K562 (cell line): ENCODE measurements around the gene EPHB2. TPM values are rescaled to one million over a fixed set of nuclear protein-coding genes. Genes with fewer than 3 reads are reported as not detected.

ENCODE experiments used
- ATAC-seq: fragments of 200-7000 bp; cut with Tn5 transposase; 3 replicates; pipeline ENCODE4 v1.9.1; 2020; ENCODE audit warnings: moderate library complexity
- BruUV-seq: library from RNA; stranded (reverse); fragments of 400-500 nt; replicated peaks from 2 replicates; lab custom pipeline; 2021; lab: Mats Ljungman, UMichigan
- CTCF ChIA-PET: fragments of 300-600 bp; formaldehyde crosslinking; extraction: SDS; loops from one replicate; lab custom pipeline; 2021; ENCODE audit warnings: low intra/inter-chr PET ratio; lab: Yijun Ruan, JAX
- POLR2A ChIA-PET: fragments of 300-600, 350-650 bp; sonication (Branson Sonifier 250); formaldehyde crosslinking; extraction: SDS; loops from one replicate; lab custom pipeline; 2021; ENCODE audit warnings: antibody characterized with exemption, inconsistent platforms; lab: Yijun Ruan, JAX
- DNase-seq, 4 experiments: peaks; one replicate each; pipeline versions ENCODE4 v3.0.0 to v3.0.0-alpha.2; 2011 to 2018; ENCODE audit warnings: low spot score in 3 of 4, mixed read lengths in 3 of 4; ENCODE audit errors: extremely low read depth in 1 of 4
- FAIRE-seq: peaks from 2 replicates; lab custom pipeline; 2011; peaks lifted over from hg19 to GRCh38; lab: Jason Lieb, UNC
- H2AFZ ChIP-seq: 2 replicates; pipeline ENCODE4 v1.6.0; 2011; ENCODE audit warnings: low read depth, low read length, control low read depth, inconsistent platforms
- H3K27ac ChIP-seq: fragments of 200-600 bp; 3 replicates; pipeline ENCODE4 v1.8.0; 2011; ENCODE audit warnings: low read depth, mild to moderate bottlenecking, control low read depth, inconsistent platforms, low read length, moderate library complexity, mixed read lengths; ENCODE audit errors: extremely low read depth
- H3K27me3 ChIP-seq, 2 experiments: fragments of 300-600 bp in 1 of 2; 2 replicates in 1 of 2; 3 replicates in 1 of 2; pipeline versions ENCODE4 v1.6.0 to v1.8.0; 2011; ENCODE audit warnings: inconsistent platforms in 2 of 2, low read length in 2 of 2, mild to moderate bottlenecking in 1 of 2, mixed read lengths in 1 of 2, moderate library complexity in 1 of 2; ENCODE audit not compliant: control insufficient read depth in 2 of 2, insufficient read depth in 2 of 2
- H3K36me3 ChIP-seq: fragments of 300-600 bp; 3 replicates; pipeline ENCODE4 v1.8.0; 2011; ENCODE audit warnings: mild to moderate bottlenecking, low read length, inconsistent platforms; ENCODE audit not compliant: control insufficient read depth, insufficient read depth
- H3K4me1 ChIP-seq, 2 experiments: fragments of 200-600 bp in 1 of 2; replicated peaks in 1 of 2; 2 replicates in 1 of 2; 3 replicates in 1 of 2; pipeline versions ENCODE4 v1.5.1 to v1.8.0; 2011; ENCODE audit warnings: inconsistent platforms in 2 of 2, low read length in 2 of 2, mild to moderate bottlenecking in 1 of 2, mixed read lengths in 1 of 2, moderate library complexity in 1 of 2; ENCODE audit not compliant: control insufficient read depth in 2 of 2, insufficient read depth in 2 of 2
- H3K4me2 ChIP-seq: 2 replicates; pipeline ENCODE4 v1.6.1; 2011; ENCODE audit warnings: low read length, control low read depth, inconsistent platforms, mixed read lengths; ENCODE audit not compliant: insufficient read depth
- H3K4me3 ChIP-seq: fragments of 200-600 bp; sonication (generic), shearing (Covaris generic); 2 replicates; pipeline ENCODE4 v1.5.1; 2016; ENCODE audit warnings: control low read depth, inconsistent platforms
- H3K79me2 ChIP-seq: fragments of 200-600 bp; 3 replicates; pipeline ENCODE4 v1.8.0; 2011; ENCODE audit warnings: low read length, inconsistent platforms; ENCODE audit not compliant: control insufficient read depth, insufficient read depth
- H3K9ac ChIP-seq, 2 experiments: 2 replicates each; pipeline versions ENCODE4 v1.6.0 to v1.6.1; 2011; ENCODE audit warnings: low read depth in 2 of 2, low read length in 2 of 2, control low read depth in 1 of 2, inconsistent platforms in 1 of 2, mild to moderate bottlenecking in 1 of 2, mixed read lengths in 1 of 2; ENCODE audit not compliant: insufficient read depth in 1 of 2
- H3K9me1 ChIP-seq: one replicate; pipeline ENCODE4 v1.6.0; 2011; ENCODE audit warnings: inconsistent platforms, mild to moderate bottlenecking, low read length, moderate library complexity; ENCODE audit not compliant: control insufficient read depth, insufficient read depth
- H3K9me3 ChIP-seq: replicated peaks from 2 replicates; pipeline ENCODE4 v1.5.1; 2011; ENCODE audit warnings: low read depth, low read length, inconsistent platforms; ENCODE audit not compliant: control insufficient read depth, insufficient read depth
- H4K20me1 ChIP-seq: replicated peaks from 2 replicates; pipeline ENCODE4 v1.6.1; 2011; ENCODE audit warnings: low read length, inconsistent platforms, mixed read lengths; ENCODE audit not compliant: control insufficient read depth, insufficient read depth
- ADNP ChIP-seq: fragments of 200-800 bp; sonication (Bioruptor generic); IDR thresholded peaks from 2 replicates; pipeline ENCODE4 v1.6.1; 2016; ENCODE audit warnings: missing genetic modification characterization, missing compliant biosample characterization
- BCOR ChIP-seq: fragments of 450-650 bp; IDR thresholded peaks from 2 replicates; pipeline ENCODE4 v1.6.1; 2016
- KDM1A ChIP-seq, 2 experiments: fragments of 450-650 bp; IDR thresholded peaks; 2 replicates each; pipeline ENCODE4 v1.6.1; 2016; ENCODE audit warnings: mild to moderate bottlenecking in 2 of 2
- MXI1 ChIP-seq: IDR thresholded peaks from 2 replicates; pipeline ENCODE4 v1.6.1; 2011; ENCODE audit warnings: low read depth, mild to moderate bottlenecking, improper control_type of control experiment, low read length
- RBM25 ChIP-seq: fragments of 200-400 bp; formaldehyde crosslinking; IDR thresholded peaks from 2 replicates; pipeline ENCODE4 v1.6.1; 2018; ENCODE audit warnings: low read length, low read depth, moderate library complexity; ENCODE audit not compliant: severe bottlenecking
- ZNF224 ChIP-seq: sonication (generic); formaldehyde crosslinking; IDR thresholded peaks from 2 replicates; pipeline ENCODE4 v1.8.0; 2022; ENCODE audit warnings: mild to moderate bottlenecking, missing genetic modification reagents
- ZNF24 ChIP-seq: fragments of 450-650 bp; IDR thresholded peaks from 2 replicates; pipeline ENCODE4 v1.6.1; 2016
- WGBS: fragments of 100-300 bp; shearing (Covaris generic); methylation state at CpG from one replicate; pipeline ENCODE4 v1.1.6; 2016; ENCODE audit warnings: low coverage, mixed read lengths; ENCODE audit not compliant: insufficient coverage; ENCODE audit errors: missing lambda C conversion rate; 5-methylcytosine and 5-hydroxymethylcytosine counted together
- in situ Hi-C: fragments of 300-500 bp; cut with MboI; formaldehyde crosslinking; loops from 4 replicates; pipeline ENCODE4 v1.15.0; 2018; ENCODE audit warnings: inconsistent platforms, mixed read lengths
- intact Hi-C: fragments of 100-400 bp; cut with micrococcal nuclease; formaldehyde crosslinking; loops from 2 replicates; pipeline ENCODE4 v1.14.2; 2022
- polyA plus RNA-seq, 8 experiments: library from polyadenylated mRNA; depleted of rRNA in 4 of 8; stranded (reverse) in 5 of 8; unstranded in 3 of 8; fragments of >200 nt; fragmentation: Nextera tagmentation in 2 of 8; fragmentation: Illumina TruSeq in 1 of 8; extraction: Ambion mirVana in 2 of 8; extraction: Trizol in 1 of 8; gene quantifications; 2 replicates each; pipeline versions ENCODE4 v1.2.1 to v1.2.3, GENCODE V29; 2011 to 2014; ENCODE audit warnings: inconsistent platforms in 1 of 8, missing spikeins in 1 of 8
- total RNA-seq, 7 experiments: library from RNA; depleted of rRNA in 6 of 7; stranded (reverse); fragments of >200 nt in 6 of 7; fragmentation: Illumina TruSeq in 2 of 7; extraction: Trizol in 2 of 7; gene quantifications; 2 replicates each; pipeline versions ENCODE4 v1.2.1 to v1.2.3, GENCODE V29; 2011 to 2021; ENCODE audit warnings: low replicate concordance in 1 of 7

The EPHB2 gene
- total and polyA plus RNA-seq, 9 of the 15 experiments (the other 6 are each of a cell fraction or from before 2014, with no cell fraction given), result not detected

- peaks cover 0 to 5% of the 10 kb centered on the region in 2 experiments; a peak in 1 of 5 replicates for H3K4me1 ChIP-seq
- no peak for FAIRE-seq
- ChIA-PET CTCF (no interaction called here), POLR2A (no interaction called here)
- no peaks in the 10 kb centered on the region for H3K9me1 ChIP-seq
- TF ChIP-seq ZNF224 (CRISPR knock-in tag), result no peak
- TF ChIP-seq KDM1A (IDR thresholded peaks at IDR 0.05), result 0 out of 4 replicates have a peak, but pooled peaks of 1 of the 2 experiments have one; percentile 20
- TF ChIP-seq ZNF24, result peak; percentile 40; the same call in 1 of the 2 replicates
- peak; percentile 88 for TF ChIP-seq RBM25
- TF ChIP-seq BCOR, result peak; percentile 61; the same call in 1 of the 2 replicates
- peak; percentile 54; the same call in 1 of the 2 replicates for TF ChIP-seq ADNP
- no peak for TF ChIP-seq MXI1
- no TSS peak for BruUV-seq
- intact Hi-C loops (no loop called here), in situ Hi-C loops (no loop called here)
- no peaks in the 10 kb centered on the region for H3K79me2 ChIP-seq
- no peak overlapping the region for H3K9ac ChIP-seq
- ATAC-seq, result no peak
- H3K4me2 ChIP-seq, result no peak overlapping the region
- no peak overlapping the region for H2AFZ ChIP-seq
- H4K20me1 ChIP-seq, result 0 out of 2 replicates have a peak, but pooled peaks cover 3% of the 10 kb centered on the region
- no peaks in the 10 kb centered on the region for H3K9me3 ChIP-seq
- WGBS, result 0% methylated on average over 2 of the region's 2 CpGs
- no peak overlapping the region for H3K4me3 ChIP-seq
- no peak for DNase-seq
- no peaks in the 10 kb centered on the region for H3K36me3 ChIP-seq
- no peak overlapping the region for H3K27ac ChIP-seq
- H3K27me3 ChIP-seq, result peaks cover 30 to 69% of the 10 kb centered on the region in 2 experiments
Measured at GRCh38 chr1:22727873-22728272, 17.2 kb downstream of the EPHB2 start.
